K562 (cell line): ENCODE results near the gene ZNF189. TPM values are rescaled to one million over a fixed set of nuclear protein-coding genes. Genes with fewer than 3 reads are reported as not detected.

Experiments
- BRD4 ChIP-seq: fragments of 200-600 bp; sonication (generic); IDR thresholded peaks from 2 replicates; pipeline ENCODE4 v1.6.1; 2017; ENCODE audit warnings: inconsistent platforms
- C11orf30 ChIP-seq: fragments of 450-650 bp; IDR thresholded peaks from 2 replicates; pipeline ENCODE4 v1.6.1; 2016; ENCODE audit warnings: low read depth, mild to moderate bottlenecking
- CBFA2T3 ChIP-seq: fragments of 450-650 bp; IDR thresholded peaks from 2 replicates; pipeline ENCODE4 v1.6.1; 2017
- DACH1 ChIP-seq: fragments of 450-650 bp; IDR thresholded peaks from 2 replicates; pipeline ENCODE4 v1.6.1; 2018; ENCODE audit not compliant: partially characterized antibody
- DPF2 ChIP-seq: fragments of 450-650 bp; IDR thresholded peaks from 2 replicates; pipeline ENCODE4 v1.6.1; 2016
- FOXJ2 ChIP-seq: fragments of 200-800 bp; sonication (Bioruptor generic); IDR thresholded peaks from 2 replicates; pipeline ENCODE4 v1.6.1; 2016; ENCODE audit warnings: missing genetic modification characterization, missing compliant biosample characterization
- HDAC1 ChIP-seq, 2 experiments: fragments of 450-650 bp; IDR thresholded peaks; 2 replicates each; pipeline ENCODE4 v1.6.1; 2016 to 2017; ENCODE audit warnings: inconsistent platforms in 1 of 2, mild to moderate bottlenecking in 1 of 2, moderate library complexity in 1 of 2
- KAT2B ChIP-seq: IDR thresholded peaks from one replicate; pipeline ENCODE4 v1.6.1; 2012; ENCODE audit warnings: low read depth, mild to moderate bottlenecking, control low read depth, inconsistent platforms, low read length, moderate library complexity
- KLF13 ChIP-seq: fragments of 450-650 bp; IDR thresholded peaks from 2 replicates; pipeline ENCODE4 v1.6.1; 2016; ENCODE audit warnings: missing genetic modification characterization, low read depth, mild to moderate bottlenecking, missing compliant biosample characterization, moderate library complexity, borderline replicate concordance
- MAFF ChIP-seq: IDR thresholded peaks from 2 replicates; pipeline ENCODE4 v1.6.1; 2012; ENCODE audit warnings: low read length, improper control_type of control experiment
- RBM25 ChIP-seq: fragments of 200-400 bp; formaldehyde crosslinking; IDR thresholded peaks from 2 replicates; pipeline ENCODE4 v1.6.1; 2018; ENCODE audit warnings: low read length, low read depth, moderate library complexity; ENCODE audit not compliant: severe bottlenecking
- RFX1 ChIP-seq: fragments of 450-650 bp; IDR thresholded peaks from 2 replicates; pipeline ENCODE4 v1.6.1; 2016; ENCODE audit warnings: mild to moderate bottlenecking, moderate library complexity
- SAFB ChIP-seq: fragments of 200-400 bp; formaldehyde crosslinking; IDR thresholded peaks from 2 replicates; pipeline ENCODE4 v1.6.1; 2017; ENCODE audit warnings: low read depth, low read length, borderline replicate concordance
- SLC30A9 ChIP-seq: fragments of 250-450 bp; sonication (Bioruptor Pico); IDR thresholded peaks from 2 replicates; pipeline ENCODE4 v1.8.0; 2022; ENCODE audit warnings: mild to moderate bottlenecking, moderate library complexity
- SMARCA4 ChIP-seq: fragments of 450-650 bp; IDR thresholded peaks from 2 replicates; pipeline ENCODE4 v1.6.1; 2016
- ZBTB34 ChIP-seq: fragments of 250-450 bp; sonication (Bioruptor Pico); IDR thresholded peaks from 2 replicates; pipeline ENCODE4 v1.8.0; 2021; ENCODE audit warnings: mild to moderate bottlenecking, moderate library complexity
- ZNF384 ChIP-seq: IDR thresholded peaks from 2 replicates; pipeline ENCODE4 v1.6.1; 2012; ENCODE audit warnings: low read depth, low read length, improper control_type of control experiment
- ZNF696 ChIP-seq: fragments of 250-450 bp; sonication (Bioruptor Pico); conservative IDR thresholded peaks from 2 replicates; pipeline ENCODE4 v1.4.0; 2020; ENCODE audit warnings: mild to moderate bottlenecking, moderate library complexity
- ZNF766 ChIP-seq: fragments of 200-800 bp; sonication (Bioruptor generic); conservative IDR thresholded peaks from 2 replicates; pipeline ENCODE4 v1.6.1; 2016; ENCODE audit warnings: missing genetic modification characterization, missing compliant biosample characterization
- ZSCAN32 ChIP-seq: fragments of 450-650 bp; formaldehyde crosslinking; IDR thresholded peaks from 2 replicates; pipeline ENCODE4 v1.4.0; 2020; ENCODE audit warnings: mild to moderate bottlenecking, moderate library complexity
- polyA plus RNA-seq, 8 experiments: library from polyadenylated mRNA; depleted of rRNA in 4 of 8; stranded (reverse) in 5 of 8; unstranded in 3 of 8; fragments of >200 nt; fragmentation: Nextera tagmentation in 2 of 8; fragmentation: Illumina TruSeq in 1 of 8; extraction: Ambion mirVana in 2 of 8; extraction: Trizol in 1 of 8; gene quantifications; 2 replicates each; pipeline versions ENCODE4 v1.2.1 to v1.2.3, GENCODE V29; 2011 to 2014; ENCODE audit warnings: inconsistent platforms in 1 of 8, missing spikeins in 1 of 8
- total RNA-seq, 7 experiments: library from RNA; depleted of rRNA in 6 of 7; stranded (reverse); fragments of >200 nt in 6 of 7; fragmentation: Illumina TruSeq in 2 of 7; extraction: Trizol in 2 of 7; gene quantifications; 2 replicates each; pipeline versions ENCODE4 v1.2.1 to v1.2.3, GENCODE V29; 2011 to 2021; ENCODE audit warnings: low replicate concordance in 1 of 7
- TF ChIP-seq, protein P1 (sequence below): fragments of 450-650 bp; IDR thresholded peaks from 2 replicates; pipeline ENCODE4 v1.6.1; 2016; ENCODE audit warnings: antibody characterized with exemption
- TF ChIP-seq, protein P2 (sequence below): sonication (generic); formaldehyde crosslinking; IDR thresholded peaks from 2 replicates; pipeline ENCODE4 v1.8.0; 2023; ENCODE audit warnings: missing genetic modification reagents, mild to moderate bottlenecking, borderline replicate concordance

ZNF189 gene
- total and polyA plus RNA-seq, 9 of the 15 experiments (the other 6 are each of a cell fraction or from before 2014, with no cell fraction given) = 2.4 to 15.3 (median 6.4) TPM

DNA sequence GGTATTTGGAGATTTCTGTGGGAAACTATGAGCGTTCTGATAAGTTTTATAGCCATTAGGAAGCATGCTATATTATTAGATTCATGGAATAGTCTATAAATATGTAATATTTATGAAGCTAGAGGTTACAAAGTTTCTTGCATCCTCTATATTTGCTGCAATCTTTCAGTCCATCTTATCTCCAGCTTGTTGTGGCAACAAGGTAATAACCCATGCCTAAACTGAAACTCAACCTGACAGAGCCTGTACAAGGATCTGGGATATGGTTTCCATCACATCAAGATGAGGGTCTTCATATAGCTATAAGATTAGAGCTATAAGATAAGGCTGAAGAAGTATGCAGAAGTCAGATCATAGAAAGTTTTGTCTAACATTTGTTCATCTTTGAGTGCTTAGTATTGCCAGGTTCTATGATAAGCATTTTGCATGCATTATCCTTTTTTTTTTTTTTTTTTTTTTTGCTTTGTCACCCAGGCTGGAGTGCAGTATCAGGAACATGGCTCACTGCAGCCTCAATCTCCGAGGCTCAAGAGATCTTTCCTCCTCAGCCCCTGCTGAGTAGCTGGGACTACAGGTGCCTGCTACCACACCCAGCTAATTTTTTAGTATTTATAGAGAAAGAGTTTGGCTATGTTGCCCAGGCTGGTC, 28.6 kb upstream of the ZNF189 start (continued):
- peak; percentile 28; the same call in 1 of the 2 replicates for TF ChIP-seq RFX1
- TF ChIP-seq CBFA2T3 = peak; percentile 34
- TF ChIP-seq DPF2 = peak; percentile 33; the same call in 1 of the 2 replicates
- TF ChIP-seq HDAC1 (IDR thresholded peaks at IDR 0.05) = no peak
- no peak for TF ChIP-seq KAT2B
- no peak for TF ChIP-seq KLF13 (tag)
- TF ChIP-seq FOXJ2 = peak; percentile 95
- peak; percentile 56; the same call in 1 of the 2 replicates for TF ChIP-seq MAFF
- TF ChIP-seq ZSCAN32 (CRISPR knock-in tag) = no peak
- TF ChIP-seq ZNF766 = no peak
- no peak for TF ChIP-seq SLC30A9 (CRISPR knock-in tag)
- TF ChIP-seq SAFB = no peak
- TF ChIP-seq, protein P1, sequence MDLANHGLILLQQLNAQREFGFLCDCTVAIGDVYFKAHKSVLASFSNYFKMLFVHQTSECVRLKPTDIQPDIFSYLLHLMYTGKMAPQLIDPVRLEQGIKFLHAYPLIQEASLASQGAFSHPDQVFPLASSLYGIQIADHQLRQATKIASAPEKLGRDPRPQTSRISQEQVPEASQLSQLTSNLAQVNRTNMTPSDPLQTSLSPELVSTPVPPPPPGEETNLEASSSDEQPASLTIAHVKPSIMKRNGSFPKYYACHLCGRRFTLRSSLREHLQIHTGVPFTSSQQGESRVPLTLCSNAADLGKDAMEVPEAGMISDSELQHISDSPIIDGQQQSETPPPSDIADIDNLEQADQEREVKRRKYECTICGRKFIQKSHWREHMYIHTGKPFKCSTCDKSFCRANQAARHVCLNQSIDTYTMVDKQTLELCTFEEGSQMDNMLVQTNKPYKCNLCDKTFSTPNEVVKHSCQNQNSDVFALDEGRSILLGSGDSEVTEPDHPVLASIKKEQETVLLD = no peak
- TF ChIP-seq RBM25 = no peak
- no peak for TF ChIP-seq BRD4
- TF ChIP-seq ZBTB34 (CRISPR knock-in tag) = no peak
- TF ChIP-seq, protein P2, sequence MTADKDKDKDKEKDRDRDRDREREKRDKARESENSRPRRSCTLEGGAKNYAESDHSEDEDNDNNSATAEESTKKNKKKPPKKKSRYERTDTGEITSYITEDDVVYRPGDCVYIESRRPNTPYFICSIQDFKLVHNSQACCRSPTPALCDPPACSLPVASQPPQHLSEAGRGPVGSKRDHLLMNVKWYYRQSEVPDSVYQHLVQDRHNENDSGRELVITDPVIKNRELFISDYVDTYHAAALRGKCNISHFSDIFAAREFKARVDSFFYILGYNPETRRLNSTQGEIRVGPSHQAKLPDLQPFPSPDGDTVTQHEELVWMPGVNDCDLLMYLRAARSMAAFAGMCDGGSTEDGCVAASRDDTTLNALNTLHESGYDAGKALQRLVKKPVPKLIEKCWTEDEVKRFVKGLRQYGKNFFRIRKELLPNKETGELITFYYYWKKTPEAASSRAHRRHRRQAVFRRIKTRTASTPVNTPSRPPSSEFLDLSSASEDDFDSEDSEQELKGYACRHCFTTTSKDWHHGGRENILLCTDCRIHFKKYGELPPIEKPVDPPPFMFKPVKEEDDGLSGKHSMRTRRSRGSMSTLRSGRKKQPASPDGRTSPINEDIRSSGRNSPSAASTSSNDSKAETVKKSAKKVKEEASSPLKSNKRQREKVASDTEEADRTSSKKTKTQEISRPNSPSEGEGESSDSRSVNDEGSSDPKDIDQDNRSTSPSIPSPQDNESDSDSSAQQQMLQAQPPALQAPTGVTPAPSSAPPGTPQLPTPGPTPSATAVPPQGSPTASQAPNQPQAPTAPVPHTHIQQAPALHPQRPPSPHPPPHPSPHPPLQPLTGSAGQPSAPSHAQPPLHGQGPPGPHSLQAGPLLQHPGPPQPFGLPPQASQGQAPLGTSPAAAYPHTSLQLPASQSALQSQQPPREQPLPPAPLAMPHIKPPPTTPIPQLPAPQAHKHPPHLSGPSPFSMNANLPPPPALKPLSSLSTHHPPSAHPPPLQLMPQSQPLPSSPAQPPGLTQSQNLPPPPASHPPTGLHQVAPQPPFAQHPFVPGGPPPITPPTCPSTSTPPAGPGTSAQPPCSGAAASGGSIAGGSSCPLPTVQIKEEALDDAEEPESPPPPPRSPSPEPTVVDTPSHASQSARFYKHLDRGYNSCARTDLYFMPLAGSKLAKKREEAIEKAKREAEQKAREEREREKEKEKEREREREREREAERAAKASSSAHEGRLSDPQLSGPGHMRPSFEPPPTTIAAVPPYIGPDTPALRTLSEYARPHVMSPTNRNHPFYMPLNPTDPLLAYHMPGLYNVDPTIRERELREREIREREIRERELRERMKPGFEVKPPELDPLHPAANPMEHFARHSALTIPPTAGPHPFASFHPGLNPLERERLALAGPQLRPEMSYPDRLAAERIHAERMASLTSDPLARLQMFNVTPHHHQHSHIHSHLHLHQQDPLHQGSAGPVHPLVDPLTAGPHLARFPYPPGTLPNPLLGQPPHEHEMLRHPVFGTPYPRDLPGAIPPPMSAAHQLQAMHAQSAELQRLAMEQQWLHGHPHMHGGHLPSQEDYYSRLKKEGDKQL (CRISPR knock-in tag) = no peak
- peak; percentile 86 for TF ChIP-seq ZNF384
- no peak for TF ChIP-seq DACH1
- peak; percentile 53 for TF ChIP-seq SMARCA4
- no peak for TF ChIP-seq ZNF696 (CRISPR knock-in tag)
- peak; percentile 70; the same call in 1 of the 2 replicates for TF ChIP-seq C11orf30
